Naive thymus-derived CD4-positive, alpha-beta T cell (primary cell): ENCODE data around the gene FILIP1. TPM values are rescaled to one million over a fixed set of nuclear protein-coding genes. Genes with fewer than 3 reads are reported as not detected.

Experiments used
- ATAC-seq: fragments of 150-1000 bp; cut with Tn5 transposase; 2 replicates; pipeline ENCODE4 v1.10.0; 2021; ENCODE audit warnings: mild to moderate bottlenecking, moderate library complexity
- CTCF ChIA-PET: fragments of 350-600 bp; sonication (Branson Sonifier 250); formaldehyde crosslinking; loops from one replicate; lab custom pipeline; 2021; ENCODE audit warnings: antibody characterized with exemption; lab: Charles Lee
- POLR2A ChIA-PET: fragments of 350-600 bp; sonication (Branson Sonifier 250); formaldehyde crosslinking; loops from one replicate; lab custom pipeline; 2021; ENCODE audit warnings: antibody characterized with exemption, inconsistent platforms; lab: Charles Lee
- DNase-seq, 9 donors: peaks; one replicate each; pipeline versions ENCODE4 v3.0.0 to v3.0.0-alpha.2; 2020 to 2022; ENCODE audit warnings: mixed read lengths in 1 of 9
- H3K27ac ChIP-seq: one replicate; pipeline ENCODE4 v1.7.0; 2013; ENCODE audit warnings: mild to moderate bottlenecking, low read depth, low read length, moderate library complexity
- H3K27me3 ChIP-seq, 2 donors: one replicate each; pipeline ENCODE4 v1.7.0; 2013; ENCODE audit warnings: low read length in 2 of 2, mild to moderate bottlenecking in 2 of 2, moderate library complexity in 2 of 2; ENCODE audit not compliant: control insufficient read depth in 2 of 2, insufficient read depth in 2 of 2
- H3K36me3 ChIP-seq, 3 experiments: 1 replicate in 2 of 3; 2 replicates in 1 of 3; pipeline ENCODE4 v1.7.0; 2013; ENCODE audit warnings: low read length in 3 of 3, mild to moderate bottlenecking in 3 of 3, moderate library complexity in 1 of 3; ENCODE audit not compliant: insufficient read depth in 3 of 3, control insufficient read depth in 2 of 3
- H3K4me1 ChIP-seq, 2 donors: one replicate each; pipeline ENCODE4 v1.7.0; 2013; ENCODE audit warnings: low read length in 2 of 2, mild to moderate bottlenecking in 2 of 2, moderate library complexity in 1 of 2; ENCODE audit not compliant: control insufficient read depth in 2 of 2, insufficient read depth in 2 of 2
- H3K4me3 ChIP-seq: 2 replicates; pipeline ENCODE4 v1.7.0; 2013; ENCODE audit warnings: mild to moderate bottlenecking, low read length
- H3K9me3 ChIP-seq, 3 experiments: 1 replicate in 2 of 3; 2 replicates in 1 of 3; pipeline ENCODE4 v1.7.0; 2013; ENCODE audit warnings: low read length in 3 of 3; ENCODE audit not compliant: control insufficient read depth in 2 of 3
- H3K27ac Mint-ChIP-seq, 9 donors: one replicate each; pipeline ENCODE4 v1.8.0; 2020 to 2022; ENCODE audit warnings: mixed read lengths in 9 of 9, mild to moderate bottlenecking in 8 of 9, moderate library complexity in 5 of 9, inconsistent platforms in 2 of 9
- H3K27me3 Mint-ChIP-seq, 5 donors: one replicate each; pipeline ENCODE4 v1.8.0; 2021 to 2022; ENCODE audit warnings: mixed read lengths in 5 of 5, mild to moderate bottlenecking in 1 of 5
- H3K36me3 Mint-ChIP-seq, 5 donors: one replicate each; pipeline ENCODE4 v1.8.0; 2020 to 2022; ENCODE audit warnings: mixed read lengths in 5 of 5, mild to moderate bottlenecking in 3 of 5, inconsistent platforms in 1 of 5
- H3K4me1 Mint-ChIP-seq, 7 donors: one replicate each; pipeline ENCODE4 v1.8.0; 2020 to 2022; ENCODE audit warnings: mixed read lengths in 7 of 7, mild to moderate bottlenecking in 3 of 7, inconsistent platforms in 1 of 7
- H3K4me3 Mint-ChIP-seq, 10 donors: one replicate each; pipeline ENCODE4 v1.8.0; 2020 to 2022; ENCODE audit warnings: mild to moderate bottlenecking in 10 of 10, mixed read lengths in 10 of 10, moderate library complexity in 6 of 10, inconsistent platforms in 2 of 10
- H3K9me3 Mint-ChIP-seq, 11 donors: one replicate each; pipeline ENCODE4 v1.8.0; 2020 to 2022; ENCODE audit warnings: mixed read lengths in 11 of 11, mild to moderate bottlenecking in 4 of 11, inconsistent platforms in 1 of 11, moderate library complexity in 1 of 11
- intact Hi-C, 2 donors: fragments of 100-400 bp; cut with micrococcal nuclease; formaldehyde crosslinking; loops; one replicate each; pipeline ENCODE4 v1.15.1; 2023
- polyA plus RNA-seq, 2 donors: library from polyadenylated mRNA; unstranded; fragments of 300-500 nt; fragmentation: Illumina TruSeq; gene quantifications; one replicate each; pipeline ENCODE4 v1.2.3, GENCODE V29; 2021
- total RNA-seq, 6 experiments: library from RNA in 5 of 6; stranded (reverse) in 5 of 6; gene quantifications; 1 replicate in 5 of 6; 2 replicates in 1 of 6; pipeline ENCODE4 v1.2.3 and lab custom pipeline; 2021 to 2026

FILIP1 gene
- total and polyA plus RNA-seq, 7 experiments from 2014 or later: 0.08 to 0.15 (median 0.12) TPM; not detected in 4

- ChIA-PET CTCF (no interaction called here), POLR2A (no interaction called here)
- peaks cover 0 to 25% (median 0%) of the 10 kb centered on the region in 5 donors for H3K27me3 Mint-ChIP-seq
- H3K36me3 ChIP-seq: no peaks in the 10 kb centered on the region
- H3K9me3 ChIP-seq: no peaks in the 10 kb centered on the region
- no peak overlapping the region for H3K4me3 ChIP-seq
- no peak overlapping the region for H3K4me3 Mint-ChIP-seq
- H3K27ac ChIP-seq: no peak overlapping the region
- intact Hi-C loops: no loop called here
- DNase-seq: no peak
- H3K36me3 Mint-ChIP-seq: no peaks in the 10 kb centered on the region
- H3K27ac Mint-ChIP-seq: no peak overlapping the region
- no peaks in the 10 kb centered on the region for H3K27me3 ChIP-seq
- H3K9me3 Mint-ChIP-seq: peaks cover 0 to 5% (median 0%) of the 10 kb centered on the region in 11 donors
- no peaks in the 10 kb centered on the region for H3K4me1 ChIP-seq
- ATAC-seq: no peak
- no peaks in the 10 kb centered on the region for H3K4me1 Mint-ChIP-seq
These were observed 11.8 kb upstream of the FILIP1 start for GRCh38 chr6:75505424-75505823.

- Histone ChIP-seq H3K27ac (no peak overlapping the region), H3K27me3 (no peaks in the 10 kb centered on the region), H3K9me3 (no peaks in the 10 kb centered on the region), H3K4me1 (no peaks in the 10 kb centered on the region), H3K36me3 (no peaks in the 10 kb centered on the region), H3K4me3 (no peak overlapping the region)
- ChIA-PET POLR2A (no interaction called here), CTCF (no interaction called here)
- H3K27ac Mint-ChIP-seq: no peak overlapping the region
- ATAC-seq (no peak), DNase-seq (no peak)
- H3K36me3 Mint-ChIP-seq: no peaks in the 10 kb centered on the region
- no peaks in the 10 kb centered on the region for H3K4me1 Mint-ChIP-seq
- H3K4me3 Mint-ChIP-seq: no peak overlapping the region
- peaks cover 0 to 5% (median 0%) of the 10 kb centered on the region in 11 donors for H3K9me3 Mint-ChIP-seq
- peaks cover 0 to 31% (median 0%) of the 10 kb centered on the region in 5 donors for H3K27me3 Mint-ChIP-seq
- intact Hi-C loops: no loop called here
These were observed 11.0 kb upstream of the FILIP1 start for GRCh38 chr6:75504465-75505222.

- intact Hi-C loops: no loop called here
- DNase-seq (no peak), ATAC-seq (no peak)
- Mint-ChIP-seq H3K27ac (no peak overlapping the region), H3K9me3 (peaks cover 0 to 5% (median 0%) of the 10 kb centered on the region in 11 donors), H3K36me3 (no peaks in the 10 kb centered on the region), H3K4me1 (peaks cover 0 to 3% (median 0%) of the 10 kb centered on the region in 7 donors), H3K4me3 (no peak overlapping the region), H3K27me3 (peaks cover 0 to 37% (median 0%) of the 10 kb centered on the region in 5 donors)
- Histone ChIP-seq H3K27me3 (no peaks in the 10 kb centered on the region), H3K27ac (no peak overlapping the region), H3K4me1 (no peaks in the 10 kb centered on the region), H3K36me3 (no peaks in the 10 kb centered on the region), H3K9me3 (no peaks in the 10 kb centered on the region), H3K4me3 (no peak overlapping the region)
- POLR2A ChIA-PET: no interaction called here
- CTCF ChIA-PET: no interaction called here
These were observed 9.7 kb upstream of the FILIP1 start for GRCh38 chr6:75503291-75503690.

- DNase-seq (no peak), ATAC-seq (no peak)
- Mint-ChIP-seq H3K4me1 (peaks cover 0 to 3% (median 0%) of the 10 kb centered on the region in 7 donors), H3K27ac (no peak overlapping the region), H3K9me3 (peaks cover 0 to 5% (median 0%) of the 10 kb centered on the region in 11 donors), H3K27me3 (peaks cover 0 to 39% (median 0%) of the 10 kb centered on the region in 5 donors), H3K4me3 (no peak overlapping the region), H3K36me3 (no peaks in the 10 kb centered on the region)
- Histone ChIP-seq H3K36me3 (no peaks in the 10 kb centered on the region), H3K4me3 (no peak overlapping the region), H3K9me3 (no peaks in the 10 kb centered on the region), H3K4me1 (no peaks in the 10 kb centered on the region), H3K27ac (no peak overlapping the region), H3K27me3 (no peaks in the 10 kb centered on the region)
- intact Hi-C loops: no loop called here
- POLR2A ChIA-PET: no interaction called here
- CTCF ChIA-PET: no interaction called here
These were observed 9.3 kb upstream of the FILIP1 start for GRCh38 chr6:75502884-75503283.

- Histone ChIP-seq H3K4me3 (no peak overlapping the region), H3K36me3 (no peaks in the 10 kb centered on the region), H3K27me3 (no peaks in the 10 kb centered on the region), H3K27ac (no peak overlapping the region), H3K9me3 (no peaks in the 10 kb centered on the region), H3K4me1 (no peaks in the 10 kb centered on the region)
- Mint-ChIP-seq H3K4me1 (peaks cover 0 to 3% (median 0%) of the 10 kb centered on the region in 7 donors), H3K4me3 (no peak overlapping the region), H3K36me3 (no peaks in the 10 kb centered on the region), H3K27me3 (peaks cover 0 to 41% (median 0%) of the 10 kb centered on the region in 5 donors), H3K9me3 (peaks cover 0 to 2% (median 0%) of the 10 kb centered on the region in 11 donors), H3K27ac (no peak overlapping the region)
- POLR2A ChIA-PET: no interaction called here
- DNase-seq (no peak), ATAC-seq (no peak)
- CTCF ChIA-PET: no interaction called here
- intact Hi-C loops: no loop called here
These were observed 8.2 kb upstream of the FILIP1 start for GRCh38 chr6:75501756-75502155.

- H3K4me1 ChIP-seq: peaks cover 0 to 12% of the 10 kb centered on the region in 2 donors
- ChIA-PET CTCF (no interaction called here), POLR2A (no interaction called here)
- Mint-ChIP-seq H3K27me3 (peaks cover 7 to 48% (median 16%) of the 10 kb centered on the region in 5 donors), H3K27ac (no peak overlapping the region), H3K4me3 (no peak overlapping the region), H3K4me1 (peaks cover 0 to 15% (median 0%) of the 10 kb centered on the region in 7 donors), H3K9me3 (no peaks in the 10 kb centered on the region), H3K36me3 (no peaks in the 10 kb centered on the region)
- H3K27ac ChIP-seq: no peak overlapping the region
- no peaks in the 10 kb centered on the region for H3K36me3 ChIP-seq
- no peaks in the 10 kb centered on the region for H3K9me3 ChIP-seq
- H3K27me3 ChIP-seq: no peaks in the 10 kb centered on the region
- ATAC-seq (no peak), DNase-seq (no peak)
- H3K4me3 ChIP-seq: no peak overlapping the region
- intact Hi-C loops: no loop called here
These were observed 6.0 kb upstream of the FILIP1 start for GRCh38 chr6:75499640-75500039.

GRCh38 chr6:75498862-75499261, 5.3 kb upstream of the FILIP1 start:
- Histone ChIP-seq H3K27me3 (no peaks in the 10 kb centered on the region), H3K36me3 (no peaks in the 10 kb centered on the region), H3K9me3 (no peaks in the 10 kb centered on the region), H3K27ac (no peak overlapping the region), H3K4me1 (peaks cover 0 to 12% of the 10 kb centered on the region in 2 donors), H3K4me3 (no peak overlapping the region)
- POLR2A ChIA-PET: no interaction called here
- Mint-ChIP-seq H3K36me3 (no peaks in the 10 kb centered on the region), H3K4me3 (no peak overlapping the region), H3K27ac (no peak overlapping the region), H3K4me1 (peaks cover 0 to 17% (median 0%) of the 10 kb centered on the region in 7 donors), H3K9me3 (no peaks in the 10 kb centered on the region), H3K27me3 (peaks cover 15 to 56% (median 21%) of the 10 kb centered on the region in 5 donors)
- intact Hi-C loops: no loop called here
- ATAC-seq (no peak), DNase-seq (no peak)
- CTCF ChIA-PET: no interaction called here
